Panc1 (cell line): Measurements from ENCODE around the gene ALDH16A1. TPM values are rescaled to one million over a fixed set of nuclear protein-coding genes. Genes with fewer than 3 reads are reported as not detected.

Experiments used
- ATAC-seq: fragments of 200-7000 bp; cut with Tn5 transposase; 2 replicates; pipeline ENCODE4 v1.9.1; 2020; ENCODE audit warnings: mild to moderate bottlenecking, moderate library complexity
- BruUV-seq: library from RNA; stranded (reverse); fragments of 400-500 nt; replicated peaks from 2 replicates; lab custom pipeline; 2021; lab: Mats Ljungman, UMichigan
- CTCF ChIA-PET: fragments of 300-600 bp; sonication (Branson Sonifier 250); formaldehyde crosslinking; loops from one replicate; lab custom pipeline; 2022; ENCODE audit warnings: antibody characterized with exemption; lab: Charles Lee
- POLR2A ChIA-PET: fragments of 300-600 bp; sonication (Branson Sonifier 250); formaldehyde crosslinking; loops from one replicate; lab custom pipeline; 2022; ENCODE audit warnings: antibody characterized with exemption; lab: Charles Lee
- DNase-seq: peaks from one replicate; pipeline ENCODE4 v3.0.0-alpha.2; 2010; ENCODE audit warnings: low read depth, low spot score
- H3K27ac ChIP-seq: 2 replicates; pipeline ENCODE4 v1.5.1; 2011; ENCODE audit warnings: mild to moderate bottlenecking, low read length, inconsistent platforms
- H3K27me3 ChIP-seq: fragments of 200-500 bp; sonication (Bioruptor generic); 2 replicates; pipeline ENCODE4 v1.6.0; 2014; ENCODE audit warnings: low read length, inconsistent platforms; ENCODE audit not compliant: control insufficient read depth, insufficient read depth
- H3K36me3 ChIP-seq: fragments of 200-500 bp; sonication (Bioruptor generic); 2 replicates; pipeline ENCODE4 v1.5.1; 2014; ENCODE audit warnings: inconsistent platforms, mild to moderate bottlenecking, low read length, moderate library complexity; ENCODE audit not compliant: control insufficient read depth, insufficient read depth
- H3K4me1 ChIP-seq: 2 replicates; pipeline ENCODE4 v1.5.1; 2011; ENCODE audit warnings: inconsistent platforms, mild to moderate bottlenecking, low read length, moderate library complexity; ENCODE audit not compliant: control insufficient read depth, insufficient read depth
- H3K4me3 ChIP-seq, 2 experiments: 2 replicates each; pipeline ENCODE4 v1.5.1; 2011 to 2012; ENCODE audit warnings: low read depth in 2 of 2, low read length in 2 of 2, mild to moderate bottlenecking in 2 of 2, inconsistent platforms in 1 of 2, moderate library complexity in 1 of 2
- H3K9me3 ChIP-seq: fragments of 200-500 bp; sonication (Bioruptor generic); 2 replicates; pipeline ENCODE4 v1.5.1; 2014; ENCODE audit warnings: low read depth, mild to moderate bottlenecking, inconsistent platforms, low read length, moderate library complexity; ENCODE audit not compliant: control insufficient read depth, insufficient read depth
- POLR2AphosphoS5 ChIP-seq: IDR thresholded peaks from 2 replicates; pipeline ENCODE4 v1.6.1; 2012; ENCODE audit warnings: mild to moderate bottlenecking, low read depth, low read length, moderate library complexity
- SIN3A ChIP-seq: IDR thresholded peaks from 2 replicates; pipeline ENCODE4 v1.6.1; 2012; ENCODE audit warnings: low read depth, mild to moderate bottlenecking, low read length, moderate library complexity, borderline replicate concordance; ENCODE audit not compliant: insufficient read depth
- TCF7L2 ChIP-seq: IDR thresholded peaks from 2 replicates; pipeline ENCODE4 v1.6.1; 2011; ENCODE audit warnings: mild to moderate bottlenecking, low read depth, low read length, inconsistent platforms
- in situ Hi-C: cut with HindIII; loops from 2 replicates; pipeline ENCODE4 v1.10.0; 2016; ENCODE audit warnings: low sequenced_read_pairs, low pct_unique_long_range_greater_than_20kb
- intact Hi-C: fragments of 100-400 bp; cut with micrococcal nuclease; formaldehyde crosslinking; loops from one replicate; pipeline ENCODE4 v1.10.0; 2022; ENCODE audit not compliant: unreplicated experiment
- total RNA-seq: library from RNA; stranded (reverse); gene quantifications from one replicate; pipeline ENCODE4 v1.2.1, GENCODE V29; 2021; ENCODE audit not compliant: unreplicated experiment
- TF ChIP-seq, protein P1 (sequence below): fragments of 450-650 bp; IDR thresholded peaks from 2 replicates; pipeline ENCODE4 v1.5.1; 2017; ENCODE audit warnings: mild to moderate bottlenecking
- TF ChIP-seq, protein P2 (sequence below), 2 experiments: IDR thresholded peaks; 2 replicates each; pipeline ENCODE4 v1.6.1; 2011 to 2012; ENCODE audit warnings: low read depth in 2 of 2, control low read depth in 1 of 2, low read length in 1 of 2, mild to moderate bottlenecking in 1 of 2, moderate library complexity in 1 of 2; ENCODE audit not compliant: insufficient read depth in 1 of 2

The ALDH16A1 gene
- total RNA-seq, 1 experiment from 2014 or later, result 19.6 TPM

GRCh38 chr19:49462492-49462891, 9.5 kb downstream of the ALDH16A1 start:
- no peaks in the 10 kb centered on the region for H3K4me1 ChIP-seq
- ATAC-seq (no peak), DNase-seq (no peak)
- H3K36me3 ChIP-seq, result no peaks in the 10 kb centered on the region
- intact Hi-C loops (no loop called here), in situ Hi-C loops (no loop called here)
- no peak overlapping the region for H3K4me3 ChIP-seq
- H3K27me3 ChIP-seq, result no peaks in the 10 kb centered on the region
- TF ChIP-seq SIN3A, result no peak
- TF ChIP-seq, protein P1, sequence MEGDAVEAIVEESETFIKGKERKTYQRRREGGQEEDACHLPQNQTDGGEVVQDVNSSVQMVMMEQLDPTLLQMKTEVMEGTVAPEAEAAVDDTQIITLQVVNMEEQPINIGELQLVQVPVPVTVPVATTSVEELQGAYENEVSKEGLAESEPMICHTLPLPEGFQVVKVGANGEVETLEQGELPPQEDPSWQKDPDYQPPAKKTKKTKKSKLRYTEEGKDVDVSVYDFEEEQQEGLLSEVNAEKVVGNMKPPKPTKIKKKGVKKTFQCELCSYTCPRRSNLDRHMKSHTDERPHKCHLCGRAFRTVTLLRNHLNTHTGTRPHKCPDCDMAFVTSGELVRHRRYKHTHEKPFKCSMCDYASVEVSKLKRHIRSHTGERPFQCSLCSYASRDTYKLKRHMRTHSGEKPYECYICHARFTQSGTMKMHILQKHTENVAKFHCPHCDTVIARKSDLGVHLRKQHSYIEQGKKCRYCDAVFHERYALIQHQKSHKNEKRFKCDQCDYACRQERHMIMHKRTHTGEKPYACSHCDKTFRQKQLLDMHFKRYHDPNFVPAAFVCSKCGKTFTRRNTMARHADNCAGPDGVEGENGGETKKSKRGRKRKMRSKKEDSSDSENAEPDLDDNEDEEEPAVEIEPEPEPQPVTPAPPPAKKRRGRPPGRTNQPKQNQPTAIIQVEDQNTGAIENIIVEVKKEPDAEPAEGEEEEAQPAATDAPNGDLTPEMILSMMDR, result no peak
- TF ChIP-seq, protein P2, sequence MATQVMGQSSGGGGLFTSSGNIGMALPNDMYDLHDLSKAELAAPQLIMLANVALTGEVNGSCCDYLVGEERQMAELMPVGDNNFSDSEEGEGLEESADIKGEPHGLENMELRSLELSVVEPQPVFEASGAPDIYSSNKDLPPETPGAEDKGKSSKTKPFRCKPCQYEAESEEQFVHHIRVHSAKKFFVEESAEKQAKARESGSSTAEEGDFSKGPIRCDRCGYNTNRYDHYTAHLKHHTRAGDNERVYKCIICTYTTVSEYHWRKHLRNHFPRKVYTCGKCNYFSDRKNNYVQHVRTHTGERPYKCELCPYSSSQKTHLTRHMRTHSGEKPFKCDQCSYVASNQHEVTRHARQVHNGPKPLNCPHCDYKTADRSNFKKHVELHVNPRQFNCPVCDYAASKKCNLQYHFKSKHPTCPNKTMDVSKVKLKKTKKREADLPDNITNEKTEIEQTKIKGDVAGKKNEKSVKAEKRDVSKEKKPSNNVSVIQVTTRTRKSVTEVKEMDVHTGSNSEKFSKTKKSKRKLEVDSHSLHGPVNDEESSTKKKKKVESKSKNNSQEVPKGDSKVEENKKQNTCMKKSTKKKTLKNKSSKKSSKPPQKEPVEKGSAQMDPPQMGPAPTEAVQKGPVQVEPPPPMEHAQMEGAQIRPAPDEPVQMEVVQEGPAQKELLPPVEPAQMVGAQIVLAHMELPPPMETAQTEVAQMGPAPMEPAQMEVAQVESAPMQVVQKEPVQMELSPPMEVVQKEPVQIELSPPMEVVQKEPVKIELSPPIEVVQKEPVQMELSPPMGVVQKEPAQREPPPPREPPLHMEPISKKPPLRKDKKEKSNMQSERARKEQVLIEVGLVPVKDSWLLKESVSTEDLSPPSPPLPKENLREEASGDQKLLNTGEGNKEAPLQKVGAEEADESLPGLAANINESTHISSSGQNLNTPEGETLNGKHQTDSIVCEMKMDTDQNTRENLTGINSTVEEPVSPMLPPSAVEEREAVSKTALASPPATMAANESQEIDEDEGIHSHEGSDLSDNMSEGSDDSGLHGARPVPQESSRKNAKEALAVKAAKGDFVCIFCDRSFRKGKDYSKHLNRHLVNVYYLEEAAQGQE (IDR thresholded peaks at IDR 0.05; ENCODE audit: insufficient read depth in 1 of 2, low read depth in 2 of 2, low read length in 1 of 2), result no peak
- TF ChIP-seq TCF7L2, result no peak
- no peak for TF ChIP-seq POLR2AphosphoS5
- no peaks in the 10 kb centered on the region for H3K9me3 ChIP-seq
- ChIA-PET CTCF (no interaction called here), POLR2A (no interaction called here)
- BruUV-seq, result no TSS peak
- no peak overlapping the region for H3K27ac ChIP-seq

GRCh38 chr19:49463960-49464740, 11.1 kb downstream of the ALDH16A1 start:
- intact Hi-C loops (no loop called here), in situ Hi-C loops (no loop called here)
- DNase-seq (no peak), ATAC-seq (peak; percentile 37; the same call in 1 of the 2 replicates)
- H3K27me3 ChIP-seq, result no peaks in the 10 kb centered on the region
- POLR2A ChIA-PET, result no interaction called here
- H3K36me3 ChIP-seq, result no peaks in the 10 kb centered on the region
- no peak overlapping the region for H3K4me3 ChIP-seq
- no peaks in the 10 kb centered on the region for H3K4me1 ChIP-seq
- H3K9me3 ChIP-seq, result no peaks in the 10 kb centered on the region
- no peak overlapping the region for H3K27ac ChIP-seq
- no peak for TF ChIP-seq POLR2AphosphoS5
- TF ChIP-seq, protein P1, result no peak
- no peak for TF ChIP-seq TCF7L2
- TF ChIP-seq, protein P2 (IDR thresholded peaks at IDR 0.05; ENCODE audit: insufficient read depth in 1 of 2, low read depth in 2 of 2, low read length in 1 of 2), result no peak
- no peak for TF ChIP-seq SIN3A
- no TSS peak for BruUV-seq
- CTCF ChIA-PET, result no interaction called here
